Measurements from ENCODE around the gene CASP7.

Gene CASP7

GRCh38 chr10:113762083-113762482 lies 82.4 kb downstream of the CASP7 start:
- TF ChIP-seq CTCF (IDR thresholded peaks at IDR 0.05; ENCODE audit: low read length) = no peak
- no peak for TF ChIP-seq EZH2 (IDR thresholded peaks at IDR 0.05; ENCODE audit: borderline replicate concordance, low read length)
- no peak overlapping the region for H3K9ac ChIP-seq (ENCODE audit: low read length)
- H3K79me2 ChIP-seq (ENCODE audit: insufficient read depth, low read length) = no peaks in the 10 kb centered on the region
- H3K4me2 ChIP-seq (ENCODE audit: low read length) = no peak overlapping the region
- H3F3A ChIP-seq (ENCODE audit: insufficient read depth, low read length) = no peaks in the 10 kb centered on the region
- H3K9me2 ChIP-seq (ENCODE audit: low read depth, low read length) = no peaks in the 10 kb centered on the region
- H3K27ac ChIP-seq (ENCODE audit: low read depth, low read length, poor library complexity, severe bottlenecking) = no peak overlapping the region
- H4K20me1 ChIP-seq (ENCODE audit: insufficient read depth, low read length) = no peaks in the 10 kb centered on the region
- no peaks in the 10 kb centered on the region; the same call in 1 of the 2 replicates for H3K36me3 ChIP-seq (ENCODE audit: insufficient read depth, low read length)
- no peaks in the 10 kb centered on the region for H3K4me1 ChIP-seq (ENCODE audit: insufficient read depth, low read length, severe bottlenecking)
- H2AFZ ChIP-seq (ENCODE audit: low read length) = no peak overlapping the region
- H3K27me3 ChIP-seq (ENCODE audit: insufficient read depth, low read length) = no peaks in the 10 kb centered on the region
- no peak overlapping the region for H3K4me3 ChIP-seq (ENCODE audit: low read depth, low read length, poor library complexity, severe bottlenecking)
- 0 out of 2 replicates have a peak, but pooled peaks cover 2% of the 10 kb centered on the region for H3K9me3 ChIP-seq (ENCODE audit: low read length)

GRCh38 chr10:113764582-113764981 lies 84.9 kb downstream of the CASP7 start:
- Histone ChIP-seq H3F3A (ENCODE audit: insufficient read depth, low read length) (no peaks in the 10 kb centered on the region), H3K4me2 (ENCODE audit: low read length) (no peak overlapping the region), H3K4me3 (ENCODE audit: low read depth, low read length, poor library complexity, severe bottlenecking) (no peak overlapping the region), H3K27ac (ENCODE audit: low read depth, low read length, poor library complexity, severe bottlenecking) (no peak overlapping the region), H3K79me2 (ENCODE audit: insufficient read depth, low read length) (no peaks in the 10 kb centered on the region), H3K4me1 (ENCODE audit: insufficient read depth, low read length, severe bottlenecking) (no peaks in the 10 kb centered on the region), H2AFZ (ENCODE audit: low read length) (no peak overlapping the region), H3K36me3 (ENCODE audit: insufficient read depth, low read length) (no peaks in the 10 kb centered on the region; the same call in 1 of the 2 replicates), H3K9ac (ENCODE audit: low read length) (no peak overlapping the region), H4K20me1 (ENCODE audit: insufficient read depth, low read length) (no peaks in the 10 kb centered on the region), H3K9me3 (ENCODE audit: low read length) (0 out of 2 replicates have a peak, but pooled peaks cover 2% of the 10 kb centered on the region), H3K9me2 (ENCODE audit: low read depth, low read length) (no peaks in the 10 kb centered on the region), H3K27me3 (ENCODE audit: insufficient read depth, low read length) (no peaks in the 10 kb centered on the region)
- no peak for TF ChIP-seq CTCF (IDR thresholded peaks at IDR 0.05; ENCODE audit: low read length)
- TF ChIP-seq EZH2 (IDR thresholded peaks at IDR 0.05; ENCODE audit: borderline replicate concordance, low read length) = no peak

GRCh38 chr10:113765910-113766309 lies 86.2 kb downstream of the CASP7 start:
- Histone ChIP-seq H3K9ac (ENCODE audit: low read length) (no peak overlapping the region), H3K27ac (ENCODE audit: low read depth, low read length, poor library complexity, severe bottlenecking) (no peak overlapping the region), H3K9me3 (ENCODE audit: low read length) (0 out of 2 replicates have a peak, but pooled peaks cover 2% of the 10 kb centered on the region), H2AFZ (ENCODE audit: low read length) (no peak overlapping the region), H4K20me1 (ENCODE audit: insufficient read depth, low read length) (no peaks in the 10 kb centered on the region), H3K4me1 (ENCODE audit: insufficient read depth, low read length, severe bottlenecking) (no peaks in the 10 kb centered on the region), H3K4me3 (ENCODE audit: low read depth, low read length, poor library complexity, severe bottlenecking) (no peak overlapping the region), H3K4me2 (ENCODE audit: low read length) (no peak overlapping the region), H3K9me2 (ENCODE audit: low read depth, low read length) (no peaks in the 10 kb centered on the region), H3F3A (ENCODE audit: insufficient read depth, low read length) (no peaks in the 10 kb centered on the region), H3K27me3 (ENCODE audit: insufficient read depth, low read length) (no peaks in the 10 kb centered on the region), H3K36me3 (ENCODE audit: insufficient read depth, low read length) (no peaks in the 10 kb centered on the region; the same call in 1 of the 2 replicates), H3K79me2 (ENCODE audit: insufficient read depth, low read length) (no peaks in the 10 kb centered on the region)
- TF ChIP-seq CTCF (IDR thresholded peaks at IDR 0.05; ENCODE audit: low read length) (no peak), EZH2 (IDR thresholded peaks at IDR 0.05; ENCODE audit: borderline replicate concordance, low read length) (no peak)
